DND-41 (cell line): ENCODE results near the gene VPS37D.

Experiments
- ATAC-seq: fragments of 200-7000 bp; cut with Tn5 transposase; 3 replicates; pipeline ENCODE4 v1.9.1; 2021; ENCODE audit warnings: low read depth; ENCODE audit not compliant: insufficient read depth
- DNase-seq: peaks from one replicate; pipeline ENCODE4 v3.0.0-alpha.2; 2020
- H2AFZ ChIP-seq: 2 replicates; pipeline ENCODE4 v1.6.0; 2012; ENCODE audit warnings: low read depth, low read length
- H3K27ac ChIP-seq: 2 replicates; pipeline ENCODE4 v1.5.1; 2012; ENCODE audit warnings: low read length, inconsistent platforms
- H3K27me3 ChIP-seq: fragments of 200-600 bp; sonication (generic); 2 replicates; pipeline ENCODE4 v1.6.0; 2012; ENCODE audit warnings: low read length, mild to moderate bottlenecking, inconsistent platforms; ENCODE audit not compliant: insufficient read depth, poor library complexity
- H3K36me3 ChIP-seq: 2 replicates; pipeline ENCODE4 v1.5.1; 2012; ENCODE audit warnings: low read length, inconsistent platforms; ENCODE audit not compliant: insufficient read depth
- H3K4me1 ChIP-seq: 2 replicates; pipeline ENCODE4 v1.5.1; 2012; ENCODE audit warnings: mild to moderate bottlenecking, low read length; ENCODE audit not compliant: insufficient read depth
- H3K4me2 ChIP-seq: 2 replicates; pipeline ENCODE4 v1.6.0; 2012; ENCODE audit warnings: mild to moderate bottlenecking, moderate library complexity, low read length, inconsistent platforms; ENCODE audit not compliant: insufficient read depth
- H3K4me3 ChIP-seq, 2 experiments: fragments of 200-600 bp in 1 of 2; shearing (Covaris generic) in 1 of 2; 2 replicates each; pipeline ENCODE4 v1.5.1; 2012 to 2016; ENCODE audit warnings: inconsistent platforms in 2 of 2, low read length in 2 of 2, mild to moderate bottlenecking in 2 of 2, low read depth in 1 of 2, moderate library complexity in 1 of 2
- H3K79me2 ChIP-seq: 2 replicates; pipeline ENCODE4 v1.6.0; 2012; ENCODE audit warnings: low read length, inconsistent platforms; ENCODE audit not compliant: insufficient read depth
- H3K9ac ChIP-seq: 2 replicates; pipeline ENCODE4 v1.6.0; 2012; ENCODE audit warnings: low read depth, mild to moderate bottlenecking, inconsistent platforms, low read length, moderate library complexity
- H3K9me3 ChIP-seq: 2 replicates; pipeline ENCODE4 v1.5.1; 2012; ENCODE audit warnings: low read length, moderate library complexity, mild to moderate bottlenecking, inconsistent platforms; ENCODE audit not compliant: insufficient read depth, severe bottlenecking
- H4K20me1 ChIP-seq: 2 replicates; pipeline ENCODE4 v1.6.0; 2012; ENCODE audit warnings: low read length; ENCODE audit not compliant: insufficient read depth
- EZH2 ChIP-seq: IDR thresholded peaks from 3 replicates; pipeline ENCODE4 v1.6.1; 2012; ENCODE audit warnings: borderline replicate concordance, low read depth, mild to moderate bottlenecking, moderate library complexity, low read length, inconsistent platforms; ENCODE audit not compliant: severe bottlenecking
- TF ChIP-seq, protein P1 (sequence below): IDR thresholded peaks from 2 replicates; pipeline ENCODE4 v1.5.1; 2012; ENCODE audit warnings: borderline replicate concordance, low read length, moderate library complexity, mild to moderate bottlenecking; ENCODE audit not compliant: poor library complexity, severe bottlenecking; ENCODE audit errors: extremely low read depth

VPS37D gene

DNA sequence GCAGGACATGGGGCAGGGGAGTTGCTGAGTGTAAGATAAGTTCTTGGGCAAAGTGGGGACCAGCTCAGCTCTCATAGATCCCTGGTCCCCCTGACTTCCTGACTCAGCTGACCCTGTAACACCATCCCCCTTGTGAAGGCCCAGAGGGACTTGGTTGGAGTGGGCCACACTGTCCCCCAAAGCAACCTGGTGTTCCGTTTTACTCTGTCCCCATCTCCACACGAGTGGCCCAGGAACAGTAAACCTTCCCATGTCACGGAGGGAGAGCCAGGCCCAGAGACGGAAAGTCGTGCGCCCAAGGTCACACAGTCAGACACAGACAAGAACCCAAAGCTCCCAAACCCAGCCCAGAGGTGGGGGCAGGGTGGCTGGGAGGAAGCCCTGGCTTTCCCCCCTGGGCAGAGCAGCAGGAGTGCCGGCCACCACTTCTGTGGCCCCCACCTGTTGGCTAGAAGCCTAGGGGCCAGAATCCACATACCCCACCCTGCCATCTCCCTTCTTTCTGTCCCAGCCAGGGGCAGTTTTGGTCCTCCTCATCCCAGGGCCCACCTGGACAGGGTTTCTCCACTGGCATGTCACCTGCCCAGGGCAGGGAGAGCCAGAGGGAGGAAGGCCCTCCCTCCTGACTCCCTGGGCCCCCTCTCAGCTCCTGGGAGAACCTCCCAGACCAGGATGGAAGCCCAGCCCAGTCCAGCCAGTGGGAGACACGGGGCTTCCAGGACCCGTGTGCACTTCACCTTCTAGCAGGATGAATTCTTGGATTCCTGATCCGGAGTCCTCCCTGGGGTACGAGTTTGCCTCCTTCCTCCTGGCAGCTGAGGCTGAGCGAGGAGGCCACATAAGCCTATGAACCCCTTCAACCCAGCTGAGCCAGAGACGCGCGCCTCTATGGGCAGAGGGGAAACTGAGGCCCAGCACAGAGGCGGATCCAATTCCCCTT is 20.6 kb upstream of the VPS37D start:
- no peaks in the 10 kb centered on the region for H3K4me1 ChIP-seq
- H2AFZ ChIP-seq, result no peak overlapping the region
- no peak for TF ChIP-seq EZH2
- TF ChIP-seq, protein P1, sequence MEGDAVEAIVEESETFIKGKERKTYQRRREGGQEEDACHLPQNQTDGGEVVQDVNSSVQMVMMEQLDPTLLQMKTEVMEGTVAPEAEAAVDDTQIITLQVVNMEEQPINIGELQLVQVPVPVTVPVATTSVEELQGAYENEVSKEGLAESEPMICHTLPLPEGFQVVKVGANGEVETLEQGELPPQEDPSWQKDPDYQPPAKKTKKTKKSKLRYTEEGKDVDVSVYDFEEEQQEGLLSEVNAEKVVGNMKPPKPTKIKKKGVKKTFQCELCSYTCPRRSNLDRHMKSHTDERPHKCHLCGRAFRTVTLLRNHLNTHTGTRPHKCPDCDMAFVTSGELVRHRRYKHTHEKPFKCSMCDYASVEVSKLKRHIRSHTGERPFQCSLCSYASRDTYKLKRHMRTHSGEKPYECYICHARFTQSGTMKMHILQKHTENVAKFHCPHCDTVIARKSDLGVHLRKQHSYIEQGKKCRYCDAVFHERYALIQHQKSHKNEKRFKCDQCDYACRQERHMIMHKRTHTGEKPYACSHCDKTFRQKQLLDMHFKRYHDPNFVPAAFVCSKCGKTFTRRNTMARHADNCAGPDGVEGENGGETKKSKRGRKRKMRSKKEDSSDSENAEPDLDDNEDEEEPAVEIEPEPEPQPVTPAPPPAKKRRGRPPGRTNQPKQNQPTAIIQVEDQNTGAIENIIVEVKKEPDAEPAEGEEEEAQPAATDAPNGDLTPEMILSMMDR, result no peak
- H3K36me3 ChIP-seq, result no peaks in the 10 kb centered on the region
- no peaks in the 10 kb centered on the region for H3K9me3 ChIP-seq
- DNase-seq (no peak), ATAC-seq (no peak)
- H3K79me2 ChIP-seq, result no peaks in the 10 kb centered on the region
- peaks cover 9% of the 10 kb centered on the region for H3K27me3 ChIP-seq
- H3K9ac ChIP-seq, result no peak overlapping the region
- no peaks in the 10 kb centered on the region; the same call in 1 of the 2 replicates for H4K20me1 ChIP-seq
- no peak overlapping the region for H3K4me3 ChIP-seq
- H3K27ac ChIP-seq, result no peak overlapping the region
- no peak overlapping the region for H3K4me2 ChIP-seq

- peaks cover 9% of the 10 kb centered on the region for H3K27me3 ChIP-seq
- H4K20me1 ChIP-seq, result no peaks in the 10 kb centered on the region; the same call in 1 of the 2 replicates
- DNase-seq (no peak), ATAC-seq (no peak; the same call in 2 of the 3 replicates)
- H3K9ac ChIP-seq, result no peak overlapping the region
- no peaks in the 10 kb centered on the region for H3K4me1 ChIP-seq
- no peak overlapping the region for H3K4me2 ChIP-seq
- no peak overlapping the region for H3K4me3 ChIP-seq
- no peaks in the 10 kb centered on the region for H3K79me2 ChIP-seq
- no peak for TF ChIP-seq EZH2
- TF ChIP-seq, protein P1, result no peak
- H3K36me3 ChIP-seq, result no peaks in the 10 kb centered on the region
- H2AFZ ChIP-seq, result no peak overlapping the region
- no peak overlapping the region for H3K27ac ChIP-seq
- no peaks in the 10 kb centered on the region for H3K9me3 ChIP-seq
Measured at GRCh38 chr7:73647725-73648592, 19.7 kb upstream of the VPS37D start.

DNA sequence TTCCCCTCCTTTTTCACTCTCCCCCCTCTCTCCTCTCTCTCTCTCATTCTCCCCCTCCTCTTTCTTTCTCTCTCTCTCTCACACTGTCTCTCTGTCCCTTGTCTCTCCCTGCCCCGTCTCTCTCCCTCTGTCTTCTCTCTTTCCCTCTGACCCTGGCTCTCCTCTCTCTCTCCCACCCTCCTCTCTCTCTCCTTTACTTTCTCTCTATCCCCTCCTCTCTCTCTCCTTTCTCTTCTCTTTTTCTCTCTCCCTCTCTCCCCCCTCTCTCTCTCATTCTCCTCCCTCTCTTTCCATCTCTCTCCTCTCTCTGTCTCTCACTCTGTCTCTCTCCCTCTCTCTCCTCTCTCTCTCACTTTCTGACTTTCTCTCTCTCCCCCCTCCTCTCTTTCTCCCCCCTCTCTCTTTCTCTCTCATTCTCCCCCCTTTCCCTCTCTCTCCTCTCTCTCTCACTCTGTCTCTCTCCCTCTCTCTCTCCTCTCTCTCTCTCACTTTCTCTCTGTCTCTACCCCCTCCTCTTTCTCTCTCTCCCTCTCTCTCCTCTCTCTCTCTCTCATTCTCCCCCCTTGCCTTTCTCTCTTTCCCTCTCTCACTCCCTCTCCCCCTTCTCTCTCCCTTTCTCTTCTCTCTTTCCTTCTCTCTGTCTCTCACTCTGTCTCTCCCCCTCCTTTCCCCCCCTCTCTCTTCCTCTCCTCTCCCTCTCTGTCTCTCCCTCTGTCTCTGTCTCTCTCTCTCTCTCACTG is 18.9 kb upstream of the VPS37D start:
- Histone ChIP-seq H3K27me3 (peaks cover 9% of the 10 kb centered on the region), H3K9me3 (no peaks in the 10 kb centered on the region), H3K4me1 (no peaks in the 10 kb centered on the region), H4K20me1 (no peaks in the 10 kb centered on the region; the same call in 1 of the 2 replicates), H3K4me2 (no peak overlapping the region), H3K36me3 (no peaks in the 10 kb centered on the region), H3K27ac (no peak overlapping the region), H3K79me2 (no peaks in the 10 kb centered on the region), H3K9ac (no peak overlapping the region), H2AFZ (no peak overlapping the region), H3K4me3 (no peak overlapping the region)
- no peak for TF ChIP-seq EZH2
- TF ChIP-seq, protein P1, result no peak
- no peak for ATAC-seq
- no peak for DNase-seq
